WI38 (cell line): Measurements from ENCODE around the gene ELOB.

Experiments used
- H3K4me3 ChIP-seq: 2 replicates; pipeline ENCODE4 v1.5.1; 2011; ENCODE audit warnings: low read depth, mild to moderate bottlenecking, control low read depth, low read length
- TF ChIP-seq, protein P1 (sequence below): IDR thresholded peaks from 2 replicates; pipeline ENCODE4 v1.5.1; 2012; ENCODE audit warnings: low read depth, mild to moderate bottlenecking, control low read depth, low read length

The ELOB gene

DNA sequence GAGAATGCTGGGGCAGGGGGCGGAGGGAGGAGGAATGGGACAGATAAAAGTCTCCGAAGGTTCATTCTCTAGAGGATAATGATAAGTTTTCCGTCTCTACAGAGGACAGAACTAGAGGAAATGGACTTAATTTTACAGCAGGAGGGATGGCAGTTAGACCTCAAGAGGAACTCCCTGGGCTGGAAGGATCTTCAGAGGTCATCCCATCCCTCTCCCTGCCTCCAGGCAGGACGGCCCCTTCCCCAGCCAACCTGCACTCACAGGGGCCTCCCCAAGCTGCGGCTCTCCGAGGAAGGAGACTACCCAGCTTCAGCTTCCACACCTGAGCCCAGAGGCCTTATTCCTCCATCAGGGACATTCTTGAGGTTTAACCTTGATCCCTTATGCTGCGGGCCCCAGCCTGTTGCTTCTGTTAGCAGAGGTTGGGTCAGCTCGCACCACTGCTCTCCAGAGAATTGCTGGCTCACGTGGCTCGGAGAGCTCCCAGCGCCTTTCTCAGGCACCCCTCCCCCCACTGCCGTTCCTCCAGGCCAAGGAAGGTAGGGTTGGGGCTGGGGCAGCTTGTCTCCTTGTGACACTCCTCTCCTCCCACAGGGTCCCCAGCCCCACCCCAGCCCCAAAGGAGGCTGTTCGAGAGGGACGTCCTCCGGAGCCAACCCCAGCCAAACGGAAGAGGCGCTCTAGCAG lies 8.5 kb downstream of the ELOB start:
- H3K4me3 ChIP-seq = no peak overlapping the region
- TF ChIP-seq, protein P1, sequence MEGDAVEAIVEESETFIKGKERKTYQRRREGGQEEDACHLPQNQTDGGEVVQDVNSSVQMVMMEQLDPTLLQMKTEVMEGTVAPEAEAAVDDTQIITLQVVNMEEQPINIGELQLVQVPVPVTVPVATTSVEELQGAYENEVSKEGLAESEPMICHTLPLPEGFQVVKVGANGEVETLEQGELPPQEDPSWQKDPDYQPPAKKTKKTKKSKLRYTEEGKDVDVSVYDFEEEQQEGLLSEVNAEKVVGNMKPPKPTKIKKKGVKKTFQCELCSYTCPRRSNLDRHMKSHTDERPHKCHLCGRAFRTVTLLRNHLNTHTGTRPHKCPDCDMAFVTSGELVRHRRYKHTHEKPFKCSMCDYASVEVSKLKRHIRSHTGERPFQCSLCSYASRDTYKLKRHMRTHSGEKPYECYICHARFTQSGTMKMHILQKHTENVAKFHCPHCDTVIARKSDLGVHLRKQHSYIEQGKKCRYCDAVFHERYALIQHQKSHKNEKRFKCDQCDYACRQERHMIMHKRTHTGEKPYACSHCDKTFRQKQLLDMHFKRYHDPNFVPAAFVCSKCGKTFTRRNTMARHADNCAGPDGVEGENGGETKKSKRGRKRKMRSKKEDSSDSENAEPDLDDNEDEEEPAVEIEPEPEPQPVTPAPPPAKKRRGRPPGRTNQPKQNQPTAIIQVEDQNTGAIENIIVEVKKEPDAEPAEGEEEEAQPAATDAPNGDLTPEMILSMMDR = no peak

DNA sequence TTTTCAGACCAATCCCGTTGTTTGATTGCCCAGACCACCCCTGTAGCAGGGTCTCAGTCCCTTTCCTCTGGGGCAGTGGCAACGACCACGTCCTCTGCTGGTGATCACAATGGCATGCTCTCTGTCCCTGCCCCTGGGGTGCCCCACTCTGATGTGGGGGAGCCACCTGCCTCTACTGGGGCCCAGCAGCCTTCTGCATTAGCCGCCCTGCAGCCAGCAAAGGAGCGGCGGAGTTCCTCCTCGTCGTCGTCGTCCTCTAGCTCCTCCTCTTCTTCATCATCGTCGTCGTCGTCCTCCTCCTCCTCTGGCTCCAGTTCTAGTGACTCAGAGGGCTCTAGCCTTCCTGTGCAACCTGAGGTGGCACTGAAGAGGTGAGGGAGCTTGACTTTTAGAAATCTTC lies 9.2 kb downstream of the ELOB start:
- no peak overlapping the region for H3K4me3 ChIP-seq
- TF ChIP-seq, protein P1 = no peak

DNA sequence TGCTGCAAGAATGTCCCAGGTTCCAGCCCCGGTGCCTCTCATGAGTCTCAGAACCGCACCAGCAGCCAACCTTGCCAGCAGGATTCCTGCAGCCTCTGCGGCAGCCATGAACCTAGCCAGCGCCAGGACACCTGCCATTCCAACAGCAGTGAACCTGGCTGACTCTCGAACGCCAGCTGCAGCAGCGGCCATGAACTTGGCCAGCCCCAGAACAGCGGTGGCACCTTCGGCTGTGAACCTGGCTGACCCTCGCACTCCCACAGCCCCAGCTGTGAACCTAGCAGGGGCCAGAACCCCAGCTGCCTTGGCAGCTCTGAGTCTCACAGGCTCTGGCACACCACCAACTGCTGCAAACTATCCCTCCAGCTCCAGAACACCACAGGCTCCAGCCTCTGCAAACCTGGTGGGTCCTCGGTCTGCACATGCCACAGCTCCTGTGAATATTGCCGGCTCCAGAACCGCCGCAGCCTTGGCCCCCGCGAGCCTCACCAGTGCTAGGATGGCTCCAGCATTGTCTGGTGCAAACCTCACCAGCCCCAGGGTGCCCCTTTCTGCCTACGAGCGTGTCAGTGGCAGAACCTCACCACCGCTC lies 9.8 kb downstream of the ELOB start:
- TF ChIP-seq, protein P1 = no peak
- no peak overlapping the region for H3K4me3 ChIP-seq

DNA sequence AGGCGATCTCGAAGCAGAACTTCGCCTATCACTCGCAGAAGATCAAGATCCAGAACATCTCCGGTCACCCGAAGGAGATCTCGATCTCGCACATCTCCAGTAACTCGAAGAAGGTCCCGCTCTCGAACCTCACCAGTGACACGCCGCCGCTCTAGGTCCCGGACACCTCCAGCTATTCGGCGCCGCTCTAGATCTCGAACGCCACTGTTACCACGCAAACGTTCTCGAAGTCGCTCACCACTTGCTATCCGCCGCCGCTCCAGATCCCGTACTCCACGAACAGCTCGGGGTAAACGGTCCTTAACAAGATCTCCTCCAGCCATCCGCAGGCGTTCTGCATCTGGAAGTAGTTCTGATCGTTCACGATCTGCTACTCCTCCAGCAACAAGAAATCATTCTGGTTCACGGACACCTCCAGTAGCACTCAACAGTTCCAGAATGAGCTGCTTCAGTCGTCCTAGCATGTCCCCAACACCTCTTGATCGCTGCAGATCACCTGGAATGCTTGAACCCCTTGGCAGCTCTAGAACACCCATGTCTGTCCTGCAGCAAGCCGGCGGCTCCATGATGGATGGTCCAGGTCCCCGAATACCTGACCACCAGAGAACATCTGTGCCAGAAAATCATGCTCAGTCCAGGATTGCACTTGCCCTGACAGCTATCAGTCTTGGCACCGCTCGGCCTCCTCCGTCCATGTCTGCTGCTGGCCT lies 10.5 kb downstream of the ELOB start:
- no peak overlapping the region for H3K4me3 ChIP-seq
- TF ChIP-seq, protein P1 = no peak

DNA sequence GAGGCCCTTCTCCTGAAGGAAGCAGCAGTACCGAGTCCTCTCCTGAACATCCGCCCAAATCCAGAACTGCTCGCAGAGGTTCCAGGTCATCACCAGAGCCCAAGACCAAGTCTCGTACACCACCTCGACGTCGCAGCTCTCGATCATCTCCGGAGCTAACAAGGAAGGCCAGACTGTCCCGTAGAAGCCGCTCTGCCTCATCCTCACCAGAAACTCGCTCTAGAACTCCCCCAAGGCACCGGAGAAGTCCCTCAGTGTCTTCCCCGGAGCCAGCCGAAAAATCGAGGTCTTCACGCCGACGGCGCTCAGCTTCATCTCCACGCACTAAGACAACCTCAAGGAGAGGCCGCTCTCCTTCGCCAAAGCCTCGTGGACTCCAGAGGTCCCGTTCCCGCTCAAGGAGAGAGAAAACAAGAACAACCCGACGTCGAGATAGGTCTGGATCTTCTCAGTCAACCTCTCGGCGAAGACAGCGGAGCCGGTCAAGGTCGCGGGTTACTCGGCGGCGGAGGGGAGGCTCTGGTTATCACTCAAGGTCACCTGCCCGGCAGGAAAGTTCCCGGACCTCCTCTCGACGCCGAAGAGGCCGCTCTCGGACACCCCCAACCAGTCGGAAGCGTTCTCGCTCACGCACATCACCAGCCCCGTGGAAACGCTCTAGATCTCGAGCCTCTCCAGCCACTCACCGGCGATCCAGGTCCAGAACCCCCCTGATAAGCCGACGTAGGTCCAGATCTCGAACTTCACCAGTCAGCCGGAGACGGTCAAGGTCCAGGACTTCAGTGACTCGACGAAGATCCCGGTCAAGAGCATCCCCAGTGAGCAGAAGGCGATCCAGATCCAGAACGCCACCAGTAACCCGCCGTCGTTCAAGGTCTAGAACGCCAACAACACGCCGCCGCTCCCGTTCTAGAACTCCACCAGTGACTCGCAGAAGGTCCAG lies 11.3 kb downstream of the ELOB start:
- no peak overlapping the region for H3K4me3 ChIP-seq
- TF ChIP-seq, protein P1 = no peak

DNA sequence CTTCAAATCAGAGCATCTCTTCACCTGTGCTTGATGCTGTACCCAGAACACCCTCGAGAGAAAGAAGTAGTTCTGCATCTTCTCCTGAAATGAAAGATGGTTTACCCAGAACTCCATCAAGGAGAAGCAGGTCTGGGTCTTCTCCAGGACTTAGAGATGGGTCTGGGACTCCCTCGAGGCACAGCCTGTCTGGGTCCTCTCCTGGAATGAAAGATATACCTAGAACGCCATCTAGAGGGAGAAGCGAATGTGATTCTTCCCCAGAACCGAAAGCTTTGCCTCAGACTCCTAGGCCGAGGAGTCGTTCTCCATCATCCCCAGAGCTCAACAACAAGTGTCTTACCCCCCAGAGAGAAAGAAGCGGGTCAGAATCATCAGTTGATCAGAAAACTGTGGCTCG lies 12.4 kb downstream of the ELOB start:
- TF ChIP-seq, protein P1 = no peak
- no peak overlapping the region for H3K4me3 ChIP-seq
